OCI-LY7 (cell line): Measurements from ENCODE around the gene TBC1D32.

Experiments
- CTCF ChIP-seq: fragments of 200-600 bp; sonication (generic); conservative IDR thresholded peaks from 2 replicates; pipeline ENCODE4 v1.5.1; 2014; ENCODE audit warnings: mild to moderate bottlenecking, antibody characterized with exemption, low read length, moderate library complexity, mixed read lengths
- EZH2phosphoT487 ChIP-seq: fragments of 200-600 bp; sonication (generic); IDR thresholded peaks from 2 replicates; pipeline ENCODE4 v1.6.1; 2018; ENCODE audit warnings: low read depth, borderline replicate concordance, mild to moderate bottlenecking, mixed run types, antibody characterized with exemption, low read length, moderate library complexity, mixed read lengths

GRCh38 chr6:121067381-121067780 lies 266.9 kb downstream of the TBC1D32 start:
- TF ChIP-seq CTCF, result no peak
- TF ChIP-seq EZH2phosphoT487, result no peak
